Left ventricle myocardium inferior (tissue), 1 donor: Measurements from ENCODE around the gene SPATA2L. TPM values are rescaled to one million over a fixed set of nuclear protein-coding genes. Genes with fewer than 3 reads are reported as not detected.

Experiments used
- DNase-seq: peaks from one replicate; pipeline ENCODE4 v3.0.0-alpha.2; 2020
- H3K27ac ChIP-seq: fragments of 200-600 bp; replicated peaks from 2 replicates; pipeline ENCODE4 v1.8.0; 2021
- H3K27me3 ChIP-seq: fragments of 200-600 bp; 2 replicates; pipeline ENCODE4 v1.8.0; 2021; ENCODE audit warnings: low read depth
- H3K36me3 ChIP-seq: fragments of 200-600 bp; 2 replicates; pipeline ENCODE4 v1.8.0; 2021
- H3K4me1 ChIP-seq: fragments of 200-600 bp; 2 replicates; pipeline ENCODE4 v1.8.0; 2021
- H3K4me3 ChIP-seq: fragments of 200-600 bp; 2 replicates; pipeline ENCODE4 v1.8.0; 2021; ENCODE audit warnings: mild to moderate bottlenecking, moderate library complexity
- H3K9me3 ChIP-seq: fragments of 200-600 bp; replicated peaks from 2 replicates; pipeline ENCODE4 v1.8.0; 2021
- intact Hi-C: fragments of 100-400 bp; cut with micrococcal nuclease; formaldehyde crosslinking; loops from one replicate; pipeline ENCODE4 v1.11.0; 2022
- total RNA-seq: library from RNA; stranded (reverse); fragmentation: NEBNext Ultra II Directional; extraction: Animal tissue kit (Norgen Biotek cat#: 25700); gene quantifications from one replicate; pipeline ENCODE4 v1.2.1, GENCODE V29; 2021
- TF ChIP-seq, protein P1 (sequence below): fragments of 200-600 bp; IDR thresholded peaks from 2 replicates; pipeline ENCODE4 v1.8.0; 2021; ENCODE audit warnings: antibody characterized with exemption, mild to moderate bottlenecking, borderline replicate concordance
- donor health status: DM: no; HTN: yes; CAD: no; lungs with severe emphysema.

The SPATA2L gene
- total RNA-seq, 1 donor from 2014 or later: 2.1 TPM

- no peaks in the 10 kb centered on the region for H3K9me3 ChIP-seq
Observed at GRCh38 chr16:89657442-89658220, 43.9 kb downstream of the SPATA2L start, which contains the start of the genes CHMP1A and SPATA33. Gene CHMP1A (minus strand): TSS chr16:89657708. CDS start chr16:89657588, 120 bp downstream. Gene SPATA33 (plus strand): TSS chr16:89657836. CDS start chr16:89657912, 76 bp downstream.

DNA sequence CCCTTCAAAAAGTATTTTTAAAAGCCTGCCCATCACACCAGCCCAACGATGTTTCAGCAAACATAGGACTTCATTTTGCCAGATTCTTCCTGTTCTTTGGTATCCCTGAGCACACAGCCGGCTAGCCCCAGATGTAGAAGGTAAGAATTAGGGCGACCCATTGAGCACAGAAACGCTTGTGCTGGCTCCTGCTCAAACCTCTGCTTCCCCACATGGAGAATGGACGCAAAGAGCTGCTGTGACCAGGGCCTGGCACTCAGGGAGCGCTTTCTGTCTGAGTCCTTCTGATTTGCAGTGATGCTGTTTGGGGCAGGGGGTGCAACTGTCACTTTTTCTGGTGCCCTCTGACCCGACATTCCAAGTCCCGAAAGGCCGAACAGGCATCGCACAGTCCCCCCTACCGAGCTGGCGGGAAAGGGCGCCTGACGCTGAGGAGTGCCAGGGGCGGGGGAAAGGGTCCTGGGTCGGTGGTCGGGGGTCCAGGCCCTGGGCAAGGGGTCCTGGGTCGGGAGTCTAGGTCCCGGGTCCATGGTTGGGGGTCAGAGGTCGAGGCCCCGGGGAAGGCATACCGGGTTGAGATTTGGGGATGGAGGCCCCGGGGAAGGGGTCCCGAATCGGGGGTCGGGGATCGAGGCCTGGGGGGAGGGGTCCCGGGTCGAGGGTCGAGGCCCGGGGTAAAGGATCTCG, 44.9 kb downstream of the SPATA2L start:
- Histone ChIP-seq H3K4me1 (peaks cover 41% of the 10 kb centered on the region), H3K4me3 (peak overlapping the region; percentile 86), H3K27ac (peak overlapping the region; percentile 87), H3K9me3 (no peaks in the 10 kb centered on the region), H3K27me3 (no peaks in the 10 kb centered on the region), H3K36me3 (peaks cover 26% of the 10 kb centered on the region)
- no peak for DNase-seq
- TF ChIP-seq, protein P1, sequence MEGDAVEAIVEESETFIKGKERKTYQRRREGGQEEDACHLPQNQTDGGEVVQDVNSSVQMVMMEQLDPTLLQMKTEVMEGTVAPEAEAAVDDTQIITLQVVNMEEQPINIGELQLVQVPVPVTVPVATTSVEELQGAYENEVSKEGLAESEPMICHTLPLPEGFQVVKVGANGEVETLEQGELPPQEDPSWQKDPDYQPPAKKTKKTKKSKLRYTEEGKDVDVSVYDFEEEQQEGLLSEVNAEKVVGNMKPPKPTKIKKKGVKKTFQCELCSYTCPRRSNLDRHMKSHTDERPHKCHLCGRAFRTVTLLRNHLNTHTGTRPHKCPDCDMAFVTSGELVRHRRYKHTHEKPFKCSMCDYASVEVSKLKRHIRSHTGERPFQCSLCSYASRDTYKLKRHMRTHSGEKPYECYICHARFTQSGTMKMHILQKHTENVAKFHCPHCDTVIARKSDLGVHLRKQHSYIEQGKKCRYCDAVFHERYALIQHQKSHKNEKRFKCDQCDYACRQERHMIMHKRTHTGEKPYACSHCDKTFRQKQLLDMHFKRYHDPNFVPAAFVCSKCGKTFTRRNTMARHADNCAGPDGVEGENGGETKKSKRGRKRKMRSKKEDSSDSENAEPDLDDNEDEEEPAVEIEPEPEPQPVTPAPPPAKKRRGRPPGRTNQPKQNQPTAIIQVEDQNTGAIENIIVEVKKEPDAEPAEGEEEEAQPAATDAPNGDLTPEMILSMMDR: no peak
- intact Hi-C loops: no loop called here

More at GRCh38 chr16:89657442-89658220, 43.9 kb downstream of the SPATA2L start, which contains the start of the genes CHMP1A and SPATA33:
- peak; percentile 90 for DNase-seq
- peaks cover 41% of the 10 kb centered on the region for H3K4me1 ChIP-seq
- H3K4me3 ChIP-seq: peak within 1 kb of the TSS; percentile 86
- TF ChIP-seq, protein P1: no peak
- H3K27ac ChIP-seq: peak within 1 kb of the TSS; percentile 87
- intact Hi-C loops: no loop called here
- peaks cover 22% of the 10 kb centered on the region for H3K36me3 ChIP-seq
- no peaks in the 10 kb centered on the region for H3K27me3 ChIP-seq

- Histone ChIP-seq H3K4me1 (peaks cover 37% of the 10 kb centered on the region), H3K9me3 (no peaks in the 10 kb centered on the region), H3K27me3 (no peaks in the 10 kb centered on the region), H3K27ac (no peak overlapping the region), H3K36me3 (peaks cover 28% of the 10 kb centered on the region), H3K4me3 (no peak overlapping the region)
- TF ChIP-seq, protein P1: no peak
- intact Hi-C loops: no loop called here
- DNase-seq: no peak
Observed at GRCh38 chr16:89655062-89655643, 46.4 kb downstream of the SPATA2L start.

- DNase-seq: no peak
- TF ChIP-seq, protein P1: no peak
- peaks cover 34% of the 10 kb centered on the region for H3K36me3 ChIP-seq
- no peak overlapping the region for H3K27ac ChIP-seq
- H3K4me1 ChIP-seq: peaks cover 26% of the 10 kb centered on the region
- intact Hi-C loops: no loop called here
- H3K4me3 ChIP-seq: no peak overlapping the region
- H3K9me3 ChIP-seq: no peaks in the 10 kb centered on the region
- H3K27me3 ChIP-seq: no peaks in the 10 kb centered on the region
Observed at GRCh38 chr16:89653656-89654295, 47.7 kb downstream of the SPATA2L start.

DNA sequence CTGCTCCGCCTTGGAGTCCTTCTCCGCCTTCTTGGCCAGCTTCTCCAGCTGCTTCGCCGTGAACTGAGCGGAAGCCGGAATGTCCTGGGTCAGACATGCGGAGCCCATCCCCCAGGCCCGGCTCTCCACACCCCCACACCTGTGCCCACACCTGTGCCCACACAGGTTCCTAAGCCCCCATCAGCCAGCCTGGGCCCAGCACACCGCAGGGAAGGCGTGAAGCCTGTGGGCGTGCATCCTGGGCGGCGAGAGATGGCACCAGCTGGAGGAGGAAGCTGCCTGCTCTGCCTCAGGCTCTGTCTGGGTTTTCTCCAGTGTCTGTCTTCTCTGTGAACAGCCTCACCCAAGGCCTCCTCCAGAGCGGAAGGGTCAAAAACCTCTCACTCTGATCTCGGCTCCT, 49.9 kb downstream of the SPATA2L start:
- no peaks in the 10 kb centered on the region for H3K27me3 ChIP-seq
- no peak overlapping the region for H3K4me3 ChIP-seq
- no peak overlapping the region for H3K27ac ChIP-seq
- H3K36me3 ChIP-seq: peaks cover 46% of the 10 kb centered on the region
- H3K4me1 ChIP-seq: peaks cover 6% of the 10 kb centered on the region
- intact Hi-C loops: no loop called here
- no peaks in the 10 kb centered on the region for H3K9me3 ChIP-seq
- TF ChIP-seq, protein P1: no peak
- no peak for DNase-seq
